ENCODE data around the gene TOGARAM1. TPM values are rescaled to one million over a fixed set of nuclear protein-coding genes. Genes with fewer than 3 reads are reported as not detected.

Gene TOGARAM1
- total RNA-seq, 1 donor from 2014 or later = 46.2 TPM

- no peak for DNase-seq (ENCODE audit: low spot score)
These were observed 132.3 kb downstream of the TOGARAM1 start for GRCh38 chr14:45094275-45094674.

DNA sequence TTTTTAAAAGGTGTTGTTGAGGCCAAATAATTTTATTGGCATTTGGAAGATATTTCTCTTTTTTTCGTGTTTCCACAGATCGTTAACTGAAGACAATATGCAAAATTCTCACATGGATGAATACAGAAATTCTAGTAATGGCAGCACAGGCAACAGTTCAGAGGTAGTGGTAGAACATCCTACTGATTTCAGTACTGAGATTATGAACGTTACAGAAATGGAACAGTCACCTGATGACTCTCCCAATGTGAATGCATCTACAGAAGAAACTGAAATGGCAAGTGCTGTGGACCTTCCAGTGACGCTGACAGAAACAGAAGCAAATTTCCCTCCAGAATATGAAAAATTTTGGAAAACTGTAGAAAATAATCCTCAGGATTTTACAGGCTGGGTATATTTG lies 133.2 kb downstream of the TOGARAM1 start:
- no peak for DNase-seq (ENCODE audit: low spot score)

- DNase-seq (ENCODE audit: low spot score) = no peak
These were observed 134.2 kb downstream of the TOGARAM1 start for GRCh38 chr14:45096218-45096617.

GRCh38 chr14:45103806-45104205 lies 141.8 kb downstream of the TOGARAM1 start:
- DNase-seq (ENCODE audit: low spot score) = no peak

DNA sequence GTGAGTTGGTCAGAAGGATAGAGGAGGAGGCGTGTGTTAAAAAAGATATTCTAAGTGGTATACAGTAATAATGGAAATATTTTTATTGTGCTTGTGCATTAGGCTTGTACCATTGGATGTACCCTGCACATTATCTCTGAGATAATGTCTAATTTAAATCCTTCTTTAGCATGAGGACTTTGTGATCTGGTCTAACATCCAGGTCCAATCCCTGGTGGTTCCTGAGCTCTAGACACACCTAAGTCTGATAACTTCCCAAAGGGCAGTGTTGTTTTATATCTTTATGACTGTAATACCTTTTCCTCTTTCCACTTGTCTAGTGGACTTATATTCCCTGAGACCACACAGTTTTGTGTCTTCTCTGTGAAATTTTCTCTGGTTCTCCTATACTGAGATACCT lies 142.6 kb downstream of the TOGARAM1 start:
- DNase-seq (ENCODE audit: low spot score) = no peak

DNA sequence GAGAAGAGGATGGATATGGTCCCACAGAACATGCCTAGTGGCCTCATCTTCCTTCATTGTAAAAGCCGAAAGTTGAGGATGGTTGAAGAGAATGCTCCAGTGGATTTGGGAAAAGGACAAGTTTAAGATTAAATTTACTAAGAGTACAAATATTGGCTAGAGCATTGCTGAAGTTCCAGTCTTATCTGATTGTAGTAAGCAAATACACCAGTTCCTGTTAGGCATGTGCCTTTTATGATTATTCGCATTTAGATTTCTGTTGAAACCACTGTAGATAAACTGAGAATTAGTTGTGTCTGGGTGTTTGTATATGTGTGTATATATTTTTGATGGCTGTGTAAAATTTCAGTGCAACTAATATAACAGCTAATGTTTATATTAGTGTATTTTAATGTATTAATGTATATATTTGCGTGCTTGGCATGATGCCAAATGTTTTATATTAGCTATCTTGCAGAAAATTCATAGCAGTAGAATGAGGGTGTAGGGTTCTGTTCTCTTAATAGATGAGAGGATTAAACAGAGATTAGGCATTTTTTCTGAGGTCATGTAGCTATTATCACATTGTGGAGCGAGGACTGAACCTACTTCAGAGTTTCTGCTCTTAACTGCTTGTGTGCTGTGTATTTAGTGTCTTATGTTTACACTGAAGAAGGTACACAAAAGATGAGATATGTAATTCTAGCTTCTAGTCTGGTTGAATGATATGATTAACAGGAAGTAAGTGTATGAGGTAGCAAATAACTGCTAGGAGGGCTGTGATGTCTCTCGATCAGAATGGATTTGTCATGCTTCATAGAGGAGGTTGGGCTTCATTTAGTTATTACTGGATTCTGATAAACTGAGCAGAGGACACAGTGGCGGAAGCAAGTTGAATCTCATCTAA lies 151.1 kb downstream of the TOGARAM1 start:
- DNase-seq (ENCODE audit: low spot score) = no peak

- DNase-seq (ENCODE audit: low spot score) = no peak
These were observed 152.3 kb downstream of the TOGARAM1 start for GRCh38 chr14:45114327-45114726.

GRCh38 chr14:45118594-45118993 lies 156.6 kb downstream of the TOGARAM1 start:
- no peak for DNase-seq (ENCODE audit: low spot score)

- DNase-seq (ENCODE audit: low spot score) = no peak
These were observed 158.1 kb downstream of the TOGARAM1 start for GRCh38 chr14:45120096-45120495.

DNA sequence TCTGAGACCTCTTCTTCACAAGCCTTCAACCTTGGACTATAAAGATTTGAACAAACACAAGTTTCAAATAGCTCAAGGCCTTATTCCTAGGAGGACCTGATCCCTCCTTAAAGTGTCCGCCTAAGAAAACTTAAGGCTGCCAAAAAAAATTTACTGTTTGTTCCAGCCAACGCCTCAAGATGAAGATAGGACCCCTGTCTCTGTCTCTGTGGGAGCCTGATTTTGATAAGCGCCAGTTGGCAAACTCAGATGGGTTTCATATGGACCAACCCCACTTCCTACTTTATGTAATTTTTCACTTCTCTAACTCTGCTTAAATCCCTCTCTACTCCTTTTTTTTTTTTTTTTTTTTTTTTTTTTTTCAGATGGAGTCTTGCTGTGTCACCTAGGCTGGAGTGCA lies 161.3 kb downstream of the TOGARAM1 start:
- DNase-seq (ENCODE audit: low spot score) = no peak

Other genes starting within 250 kb of the TOGARAM1 start
- gene KLHL28, start 243 bp upstream of the TOGARAM1 start, total RNA-seq (ENCODE audit: insufficient read depth, low replicate concordance) = 27.9 TPM
- 35.6 TPM for gene PRPF39, start 121.9 kb downstream of the TOGARAM1 start, total RNA-seq (ENCODE audit: insufficient read depth, low replicate concordance)
- 31.3 TPM for gene FKBP3, start 172.3 kb downstream of the TOGARAM1 start, total RNA-seq (ENCODE audit: insufficient read depth, low replicate concordance)
- gene FANCM, start 173.7 kb downstream of the TOGARAM1 start, total RNA-seq (ENCODE audit: insufficient read depth, low replicate concordance) = 10.1 TPM